Esophagus squamous epithelium (tissue), 5 donors: ENCODE measurements around the gene BRPF3. TPM values are rescaled to one million over a fixed set of nuclear protein-coding genes. Genes with fewer than 3 reads are reported as not detected.

Experiments
- DNase-seq: peaks from one replicate; lab custom pipeline; 2025; lab: John Stamatoyannopoulos, UW
- H3K27ac ChIP-seq, 4 donors: fragments of 200-600 bp; sonication (generic); one replicate each; pipeline ENCODE4 v1.5.1; 2016 to 2019; ENCODE audit warnings: mild to moderate bottlenecking in 1 of 4
- H3K27me3 ChIP-seq, 4 donors: fragments of 200-600 bp; sonication (generic); 1 replicate in 3 of 4; 2 replicates in 1 of 4; pipeline versions ENCODE4 v1.5.1 to v1.6.0; 2017 to 2021; ENCODE audit warnings: antibody characterized with exemption in 1 of 4
- H3K36me3 ChIP-seq, 3 donors: fragments of 200-600 bp; sonication (generic); one replicate each; pipeline ENCODE4 v1.5.1; 2016 to 2019
- H3K4me1 ChIP-seq, 3 donors: fragments of 200-600 bp; sonication (generic); one replicate each; pipeline ENCODE4 v1.5.1; 2017 to 2019
- H3K4me3 ChIP-seq, 4 donors: fragments of 200-600 bp; sonication (generic); 1 replicate in 3 of 4; 2 replicates in 1 of 4; pipeline ENCODE4 v1.5.1; 2016 to 2019; ENCODE audit warnings: mild to moderate bottlenecking in 2 of 4, moderate library complexity in 1 of 4
- H3K9me3 ChIP-seq, 3 donors: fragments of 200-600 bp; sonication (generic); one replicate each; pipeline ENCODE4 v1.5.1; 2016 to 2019
- CTCF ChIP-seq, 6 experiments: fragments of 450-650 bp in 4 of 6; fragments of 200-600 bp in 2 of 6; sonication (generic) in 2 of 6; IDR thresholded peaks; one replicate each; pipeline ENCODE4 v1.5.1; 2016 to 2019; ENCODE audit warnings: antibody characterized with exemption in 6 of 6, mild to moderate bottlenecking in 4 of 6, moderate library complexity in 4 of 6
- POLR2A ChIP-seq, 4 donors: fragments of 450-650 bp; IDR thresholded peaks; one replicate each; pipeline ENCODE4 v1.6.1; 2017; ENCODE audit warnings: antibody characterized with exemption in 4 of 4, mild to moderate bottlenecking in 4 of 4, moderate library complexity in 3 of 4
- WGBS, 2 donors: methylation state at CpG; one replicate each; pipeline ENCODE4 v1.1.5; 2018; 5-methylcytosine and 5-hydroxymethylcytosine counted together
- intact Hi-C: fragments of 100-400 bp; cut with DNase I; formaldehyde crosslinking; loops from one replicate; pipeline ENCODE4 v1.15.0; 2022
- total RNA-seq, 4 donors: library from RNA; depleted of rRNA; stranded (reverse); fragments of >200 nt; gene quantifications; one replicate each; pipeline ENCODE4 v1.1.0, GENCODE V29; 2016
- donor health status: DM: yes; HTN: yes; CAD: no.

BRPF3 gene
- total RNA-seq, 4 donors from 2014 or later, result 6.3 to 16.8 (median 9.9) TPM

GRCh38 chr6:36241728-36242127 is 45.2 kb downstream of the BRPF3 start:
- H3K4me3 ChIP-seq, result no peak overlapping the region
- no peak for DNase-seq
- H3K27me3 ChIP-seq, result no peaks in the 10 kb centered on the region
- TF ChIP-seq POLR2A (IDR thresholded peaks at IDR 0.05), result no peak
- TF ChIP-seq CTCF (IDR thresholded peaks at IDR 0.05), result no peak
- 49 to 71% methylated on average over 10 of the region's 10 CpGs for WGBS, 2 donors
- H3K36me3 ChIP-seq, result no peaks in the 10 kb centered on the region
- no peaks in the 10 kb centered on the region for H3K9me3 ChIP-seq
- H3K27ac ChIP-seq, result no peak overlapping the region
- intact Hi-C loops, result no loop called here
- H3K4me1 ChIP-seq, result peaks cover 0 to 25% (median 4%) of the 10 kb centered on the region in 3 donors

GRCh38 chr6:36242161-36242560 is 45.6 kb downstream of the BRPF3 start:
- Histone ChIP-seq H3K36me3 (no peaks in the 10 kb centered on the region), H3K4me3 (no peak overlapping the region), H3K27me3 (no peaks in the 10 kb centered on the region), H3K27ac (no peak overlapping the region), H3K4me1 (peaks cover 0 to 30% (median 4%) of the 10 kb centered on the region in 3 donors), H3K9me3 (no peaks in the 10 kb centered on the region)
- TF ChIP-seq POLR2A (IDR thresholded peaks at IDR 0.05), result no peak
- TF ChIP-seq CTCF (IDR thresholded peaks at IDR 0.05), result no peak
- intact Hi-C loops, result no loop called here
- WGBS, 2 donors, result 69 to 85% methylated on average over 5 of the region's 5 CpGs
- no peak for DNase-seq

DNA sequence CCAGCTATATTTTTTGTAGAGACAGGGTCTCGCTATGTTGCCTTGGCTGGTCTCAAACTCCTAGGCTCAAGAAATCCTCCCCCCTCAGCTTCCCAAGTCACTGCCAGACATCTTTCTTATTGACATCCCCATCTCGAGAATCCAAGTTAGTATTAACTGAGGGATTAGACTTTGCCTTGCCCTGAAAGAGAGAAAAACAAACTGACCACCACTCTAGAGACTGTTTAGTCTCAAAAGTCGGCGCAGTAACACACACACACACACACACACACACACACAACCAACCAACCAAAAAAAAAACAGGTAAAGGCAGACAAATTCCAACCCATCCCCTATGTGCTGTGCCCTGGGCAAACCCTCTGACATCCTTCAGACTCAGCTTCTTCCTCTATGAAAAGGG is 46.1 kb downstream of the BRPF3 start:
- H3K4me3 ChIP-seq, result no peak overlapping the region
- no peaks in the 10 kb centered on the region for H3K27me3 ChIP-seq
- intact Hi-C loops, result no loop called here
- H3K27ac ChIP-seq, result no peak overlapping the region
- no peaks in the 10 kb centered on the region for H3K36me3 ChIP-seq
- TF ChIP-seq CTCF (IDR thresholded peaks at IDR 0.05) (no peak), POLR2A (IDR thresholded peaks at IDR 0.05) (no peak)
- WGBS, 2 donors, result 74 to 92% methylated on average over 4 of the region's 4 CpGs
- no peak for DNase-seq
- no peaks in the 10 kb centered on the region for H3K9me3 ChIP-seq
- H3K4me1 ChIP-seq, result peaks cover 0 to 34% (median 4%) of the 10 kb centered on the region in 3 donors

GRCh38 chr6:36243562-36244212 is 47.1 kb downstream of the BRPF3 start:
- TF ChIP-seq POLR2A (IDR thresholded peaks at IDR 0.05) (no peak), CTCF (IDR thresholded peaks at IDR 0.05) (no peak)
- Histone ChIP-seq H3K4me3 (no peak overlapping the region), H3K9me3 (no peaks in the 10 kb centered on the region), H3K4me1 (peaks cover 0 to 45% (median 4%) of the 10 kb centered on the region in 3 donors), H3K36me3 (no peaks in the 10 kb centered on the region), H3K27ac (no peak overlapping the region), H3K27me3 (no peaks in the 10 kb centered on the region)
- intact Hi-C loops, result no loop called here
- WGBS, 2 donors, result 68 to 71% methylated on average over 3 of the region's 3 CpGs
- DNase-seq, result no peak

GRCh38 chr6:36244641-36245280 is 48.2 kb downstream of the BRPF3 start:
- 85 to 95% methylated on average over 4 to 8 of the region's 8 CpGs for WGBS, 2 donors
- TF ChIP-seq CTCF (IDR thresholded peaks at IDR 0.05), result no peak
- TF ChIP-seq POLR2A (IDR thresholded peaks at IDR 0.05), result no peak
- Histone ChIP-seq H3K4me3 (no peak overlapping the region), H3K9me3 (no peaks in the 10 kb centered on the region), H3K36me3 (no peaks in the 10 kb centered on the region), H3K27ac (no peak overlapping the region), H3K27me3 (no peaks in the 10 kb centered on the region), H3K4me1 (peaks cover 0 to 47% (median 4%) of the 10 kb centered on the region in 3 donors)
- intact Hi-C loops, result no loop called here
- no peak for DNase-seq
